Right kidney (tissue), 1 donor: ENCODE data around the gene SLC39A10.
"Not testable (repeated sequence)": the region's sequence is repeated elsewhere in the genome, so short reads cannot be mapped to it uniquely, and the experiment has no call there.

ENCODE experiments used
- DNase-seq: peaks from one replicate; pipeline ENCODE4 v3.0.0-alpha.2; 2016

Gene SLC39A10

GRCh38 chr2:195644708-195645107 is 12.3 kb upstream of the SLC39A10 start:
- not testable (repeated sequence) for DNase-seq

- DNase-seq, result no peak
Observed at GRCh38 chr2:195645413-195645812, 11.6 kb upstream of the SLC39A10 start.

GRCh38 chr2:195646424-195646823 is 10.6 kb upstream of the SLC39A10 start:
- no peak for DNase-seq

GRCh38 chr2:195647302-195647701 is 9.7 kb upstream of the SLC39A10 start:
- no peak for DNase-seq

GRCh38 chr2:195648370-195648769 is 8.7 kb upstream of the SLC39A10 start:
- not testable (repeated sequence) for DNase-seq

- no peak for DNase-seq
Observed at GRCh38 chr2:195648787-195649186, 8.2 kb upstream of the SLC39A10 start.

GRCh38 chr2:195649629-195650190 is 7.3 kb upstream of the SLC39A10 start:
- DNase-seq, result no peak

- DNase-seq, result no peak
Observed at GRCh38 chr2:195651046-195651445, 6.0 kb upstream of the SLC39A10 start.

- DNase-seq, result no peak
Observed at GRCh38 chr2:195652911-195653310, 4.1 kb upstream of the SLC39A10 start.

GRCh38 chr2:195656161-195656858 is 716 bp upstream of the SLC39A10 start:
- DNase-seq, result no peak

- peak; percentile 85 for DNase-seq
Observed at GRCh38 chr2:195657634-195658540, 861 bp downstream of the SLC39A10 start.

- no peak for DNase-seq
Observed at GRCh38 chr2:195658541-195658890, 1.5 kb downstream of the SLC39A10 start.

- no peak for DNase-seq
Observed at GRCh38 chr2:195659114-195659513, 2.1 kb downstream of the SLC39A10 start.

GRCh38 chr2:195659982-195660890 is 3.2 kb downstream of the SLC39A10 start:
- DNase-seq, result no peak

- no peak for DNase-seq
Observed at GRCh38 chr2:195662138-195662537, 5.1 kb downstream of the SLC39A10 start.

GRCh38 chr2:195663007-195663406 is 6.0 kb downstream of the SLC39A10 start:
- DNase-seq, result no peak

- DNase-seq, result no peak
Observed at GRCh38 chr2:195664528-195664927, 7.5 kb downstream of the SLC39A10 start.

GRCh38 chr2:195665153-195665552 is 8.1 kb downstream of the SLC39A10 start:
- DNase-seq, result not testable (repeated sequence)

GRCh38 chr2:195666113-195666712 is 9.2 kb downstream of the SLC39A10 start:
- no peak for DNase-seq

GRCh38 chr2:195667974-195668373 is 10.9 kb downstream of the SLC39A10 start:
- DNase-seq, result no peak

- DNase-seq, result no peak
Observed at GRCh38 chr2:195670191-195670590, 13.2 kb downstream of the SLC39A10 start.

GRCh38 chr2:195671563-195671962 is 14.5 kb downstream of the SLC39A10 start:
- DNase-seq, result no peak
